Liver (tissue), 3 donors: Measurements from ENCODE around the gene SMYD3.

Experiments used
- ATF3 ChIP-seq: IDR thresholded peaks from 2 replicates; pipeline ENCODE4 v1.6.1; 2016; ENCODE audit warnings: antibody characterized with exemption
- CTCF ChIP-seq: fragments of 150-350 bp; IDR thresholded peaks from 2 replicates; pipeline ENCODE4 v1.5.1; 2017; ENCODE audit warnings: improper control_type of control experiment, low read depth, low read length; ENCODE audit not compliant: missing input control
- EGR1 ChIP-seq, 2 donors: IDR thresholded peaks; 2 replicates each; pipeline ENCODE4 v1.6.1; 2016 to 2018; ENCODE audit warnings: antibody characterized with exemption in 2 of 2, low read depth in 2 of 2
- FOXA1 ChIP-seq: IDR thresholded peaks from 2 replicates; pipeline ENCODE4 v1.6.1; 2016; ENCODE audit warnings: antibody characterized with exemption
- GABPA ChIP-seq, 2 donors: IDR thresholded peaks in 1 of 2; conservative IDR thresholded peaks in 1 of 2; 2 replicates each; pipeline ENCODE4 v1.6.1; 2016; ENCODE audit warnings: antibody characterized with exemption in 2 of 2, mild to moderate bottlenecking in 1 of 2, moderate library complexity in 1 of 2
- HNF4G ChIP-seq: IDR thresholded peaks from 2 replicates; pipeline ENCODE4 v1.6.1; 2016; ENCODE audit warnings: antibody characterized with exemption
- JUND ChIP-seq, 2 donors: IDR thresholded peaks; 2 replicates each; pipeline ENCODE4 v1.6.1; 2016; ENCODE audit warnings: antibody characterized with exemption in 2 of 2
- MAX ChIP-seq: IDR thresholded peaks from 2 replicates; pipeline ENCODE4 v1.6.1; 2016; ENCODE audit warnings: antibody characterized with exemption
- NR2F2 ChIP-seq: IDR thresholded peaks from 2 replicates; pipeline ENCODE4 v1.6.1; 2016; ENCODE audit warnings: antibody characterized with exemption
- RAD21 ChIP-seq, 2 donors: IDR thresholded peaks; 2 replicates each; pipeline ENCODE4 v1.6.1; 2016; ENCODE audit warnings: antibody characterized with exemption in 2 of 2, mild to moderate bottlenecking in 2 of 2
- REST ChIP-seq: IDR thresholded peaks from 2 replicates; pipeline ENCODE4 v1.6.1; 2016; ENCODE audit warnings: antibody characterized with exemption, mild to moderate bottlenecking
- SP1 ChIP-seq: IDR thresholded peaks from 2 replicates; pipeline ENCODE4 v1.6.1; 2018; ENCODE audit warnings: antibody characterized with exemption, mild to moderate bottlenecking
- YY1 ChIP-seq: IDR thresholded peaks from 2 replicates; pipeline ENCODE4 v1.6.1; 2016; ENCODE audit warnings: antibody characterized with exemption, mild to moderate bottlenecking
- ZBTB33 ChIP-seq: IDR thresholded peaks from 2 replicates; pipeline ENCODE4 v1.6.1; 2016; ENCODE audit warnings: antibody characterized with exemption
- donor health status: healthy.
- donor health status: healthy.

- no peak for TF ChIP-seq JUND (IDR thresholded peaks at IDR 0.05)
- no peak for TF ChIP-seq EGR1 (IDR thresholded peaks at IDR 0.05; ENCODE audit: low read depth in 2 of 2)
- no peak for TF ChIP-seq CTCF
- no peak for TF ChIP-seq SP1
- no peak for TF ChIP-seq MAX
- TF ChIP-seq REST = no peak
- no peak for TF ChIP-seq GABPA (IDR thresholded peaks at IDR 0.05 in 1 of 2, conservative IDR thresholded peaks at IDR 0.05 in 1 of 2)
- TF ChIP-seq YY1 = no peak
- no peak for TF ChIP-seq HNF4G
- TF ChIP-seq ZBTB33 = no peak
- TF ChIP-seq FOXA1 = no peak
- TF ChIP-seq ATF3 = no peak
- no peak for TF ChIP-seq RAD21 (IDR thresholded peaks at IDR 0.05)
- no peak for TF ChIP-seq NR2F2
Observed at GRCh38 chr1:245718123-245718522, 789.0 kb downstream of the SMYD3 start.
